Neural cell (in vitro differentiated cells): ENCODE data around the gene MOV10L1. TPM values are rescaled to one million over a fixed set of nuclear protein-coding genes. Genes with fewer than 3 reads are reported as not detected.

Experiments used
- H2AFZ ChIP-seq: fragments of 200-600, 300-800 bp; sonication (generic), shearing (Covaris generic); 2 replicates; pipeline ENCODE4 v1.6.0; 2014; ENCODE audit warnings: low read depth, mild to moderate bottlenecking, antibody characterized with exemption, low read length, moderate library complexity
- H3F3A ChIP-seq: fragments of 200-600 bp; shearing (Covaris generic); 2 replicates; pipeline ENCODE4 v1.6.1; 2016; ENCODE audit warnings: mild to moderate bottlenecking, moderate library complexity, mixed read lengths, antibody characterized with exemption, low read length; ENCODE audit not compliant: insufficient read depth, poor library complexity, severe bottlenecking
- H3K27ac ChIP-seq: fragments of 200-600, 300-800 bp; sonication (generic), shearing (Covaris generic); 2 replicates; pipeline ENCODE4 v1.5.1; 2014; ENCODE audit warnings: mild to moderate bottlenecking, low read length, moderate library complexity
- H3K27me3 ChIP-seq: fragments of 300-800, 200-600 bp; sonication (generic), shearing (Covaris generic); 2 replicates; pipeline ENCODE4 v1.6.0; 2014; ENCODE audit warnings: mild to moderate bottlenecking, low read depth, low read length, moderate library complexity; ENCODE audit not compliant: insufficient read depth
- H3K36me3 ChIP-seq: fragments of 300-800, 200-600 bp; sonication (generic), shearing (Covaris generic); 2 replicates; pipeline ENCODE4 v1.5.1; 2014; ENCODE audit warnings: mild to moderate bottlenecking, antibody characterized with exemption, low read length, moderate library complexity; ENCODE audit not compliant: insufficient read depth
- H3K4me2 ChIP-seq: fragments of 300-800, 200-600 bp; sonication (generic), shearing (Covaris generic); 2 replicates; pipeline ENCODE4 v1.6.0; 2014; ENCODE audit warnings: mild to moderate bottlenecking, low read length
- H3K4me3 ChIP-seq: fragments of 300-800, 200-600 bp; sonication (generic), shearing (Covaris generic); 2 replicates; pipeline ENCODE4 v1.5.1; 2014; ENCODE audit warnings: mild to moderate bottlenecking, low read length, moderate library complexity
- H3K79me2 ChIP-seq: fragments of 200-600 bp; shearing (Covaris generic); replicated peaks from 2 replicates; pipeline ENCODE4 v1.6.0; 2014; ENCODE audit warnings: mild to moderate bottlenecking, low read length, moderate library complexity; ENCODE audit not compliant: insufficient read depth
- H3K9ac ChIP-seq: fragments of 300-800, 200-600 bp; sonication (generic), shearing (Covaris generic); 2 replicates; pipeline ENCODE4 v1.6.1; 2016; ENCODE audit warnings: mild to moderate bottlenecking, low read length, mixed read lengths
- H3K9me2 ChIP-seq: fragments of 200-600 bp; shearing (Covaris generic); 2 replicates; pipeline ENCODE4 v1.6.1; 2016; ENCODE audit warnings: mild to moderate bottlenecking, low read length, mixed read lengths; ENCODE audit not compliant: insufficient read depth
- H3K9me3 ChIP-seq: fragments of 200-600, 300-800 bp; sonication (generic), shearing (Covaris generic); 2 replicates; pipeline ENCODE4 v1.6.1; 2016; ENCODE audit warnings: mild to moderate bottlenecking, mixed run types, low read length, moderate library complexity, mixed read lengths
- H4K20me1 ChIP-seq: fragments of 200-600 bp; shearing (Covaris generic); 2 replicates; pipeline ENCODE4 v1.6.1; 2016; ENCODE audit warnings: mild to moderate bottlenecking, mixed run types; ENCODE audit not compliant: insufficient read depth
- EP300 ChIP-seq: fragments of 450-650 bp; conservative IDR thresholded peaks from 2 replicates; pipeline ENCODE4 v1.6.1; 2014; ENCODE audit warnings: antibody characterized with exemption, mild to moderate bottlenecking, moderate library complexity; ENCODE audit not compliant: poor library complexity, severe bottlenecking
- EZH2 ChIP-seq: fragments of 200-600, 300-800 bp; shearing (Covaris generic), sonication (generic); IDR thresholded peaks from 2 replicates; pipeline ENCODE4 v1.6.1; 2014; ENCODE audit warnings: antibody characterized with exemption, low read length, borderline replicate concordance, mild to moderate bottlenecking; ENCODE audit not compliant: insufficient read depth, poor library complexity, severe bottlenecking
- MXI1 ChIP-seq: fragments of 450-650 bp; conservative IDR thresholded peaks from 2 replicates; pipeline ENCODE4 v1.6.1; 2014; ENCODE audit warnings: antibody characterized with exemption, mild to moderate bottlenecking; ENCODE audit not compliant: poor library complexity, severe bottlenecking
- POLR2AphosphoS5 ChIP-seq: IDR thresholded peaks from 2 replicates; pipeline ENCODE4 v1.6.1; 2012
- RAD21 ChIP-seq: fragments of 450-650 bp; conservative IDR thresholded peaks from 2 replicates; pipeline ENCODE4 v1.6.1; 2014; ENCODE audit warnings: antibody characterized with exemption, mild to moderate bottlenecking, moderate library complexity
- REST ChIP-seq: IDR thresholded peaks from 2 replicates; pipeline ENCODE4 v1.6.1; 2012; ENCODE audit warnings: borderline replicate concordance
- SMC3 ChIP-seq: fragments of 450-650 bp; conservative IDR thresholded peaks from 2 replicates; pipeline ENCODE4 v1.6.1; 2014; ENCODE audit warnings: antibody characterized with exemption, mild to moderate bottlenecking, moderate library complexity; ENCODE audit not compliant: poor library complexity
- TAF1 ChIP-seq: IDR thresholded peaks from 2 replicates; pipeline ENCODE4 v1.6.1; 2012; ENCODE audit warnings: low read depth
- polyA plus RNA-seq: library from polyadenylated mRNA; depleted of rRNA; stranded (reverse); fragments of >200 nt; gene quantifications from 2 replicates; pipeline ENCODE4 v1.2.3, GENCODE V29; 2014
- TF ChIP-seq, protein P1 (sequence below): fragments of 450-650 bp; IDR thresholded peaks from 2 replicates; pipeline ENCODE4 v1.5.1; 2014; ENCODE audit warnings: antibody characterized with exemption, mild to moderate bottlenecking, moderate library complexity; ENCODE audit not compliant: poor library complexity, severe bottlenecking

Gene MOV10L1
- polyA plus RNA-seq, 1 donor from 2014 or later, result not detected

DNA sequence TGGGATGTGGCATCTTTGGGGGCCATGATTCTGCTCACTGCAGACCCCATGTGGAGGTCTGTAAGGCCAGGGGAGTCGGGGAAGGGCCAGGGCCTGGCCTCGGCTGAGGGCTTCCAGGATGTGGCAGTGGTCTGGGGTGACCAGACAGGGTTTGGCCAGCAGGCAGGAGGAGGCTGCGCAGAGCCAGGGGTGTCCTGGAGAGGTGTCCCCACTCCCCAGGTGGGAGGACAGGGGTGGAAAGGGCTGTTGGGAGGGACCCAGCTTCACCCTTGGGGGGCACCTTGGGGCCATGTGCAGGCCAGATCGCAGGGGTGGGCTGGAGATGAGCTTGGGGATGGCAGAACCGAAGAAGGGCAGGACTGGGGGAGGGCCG, 84.2 kb downstream of the MOV10L1 start:
- no peak overlapping the region for H3K27ac ChIP-seq
- H3K79me2 ChIP-seq, result no peaks in the 10 kb centered on the region
- H3K9me2 ChIP-seq, result no peaks in the 10 kb centered on the region
- H3K36me3 ChIP-seq, result no peaks in the 10 kb centered on the region
- no peak overlapping the region for H3K9ac ChIP-seq
- TF ChIP-seq EZH2 (no peak), REST (no peak), SMC3 (no peak), RAD21 (no peak), MXI1 (no peak), TAF1 (no peak), EP300 (no peak), POLR2AphosphoS5 (no peak)
- TF ChIP-seq, protein P1, sequence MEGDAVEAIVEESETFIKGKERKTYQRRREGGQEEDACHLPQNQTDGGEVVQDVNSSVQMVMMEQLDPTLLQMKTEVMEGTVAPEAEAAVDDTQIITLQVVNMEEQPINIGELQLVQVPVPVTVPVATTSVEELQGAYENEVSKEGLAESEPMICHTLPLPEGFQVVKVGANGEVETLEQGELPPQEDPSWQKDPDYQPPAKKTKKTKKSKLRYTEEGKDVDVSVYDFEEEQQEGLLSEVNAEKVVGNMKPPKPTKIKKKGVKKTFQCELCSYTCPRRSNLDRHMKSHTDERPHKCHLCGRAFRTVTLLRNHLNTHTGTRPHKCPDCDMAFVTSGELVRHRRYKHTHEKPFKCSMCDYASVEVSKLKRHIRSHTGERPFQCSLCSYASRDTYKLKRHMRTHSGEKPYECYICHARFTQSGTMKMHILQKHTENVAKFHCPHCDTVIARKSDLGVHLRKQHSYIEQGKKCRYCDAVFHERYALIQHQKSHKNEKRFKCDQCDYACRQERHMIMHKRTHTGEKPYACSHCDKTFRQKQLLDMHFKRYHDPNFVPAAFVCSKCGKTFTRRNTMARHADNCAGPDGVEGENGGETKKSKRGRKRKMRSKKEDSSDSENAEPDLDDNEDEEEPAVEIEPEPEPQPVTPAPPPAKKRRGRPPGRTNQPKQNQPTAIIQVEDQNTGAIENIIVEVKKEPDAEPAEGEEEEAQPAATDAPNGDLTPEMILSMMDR, result no peak
- no peaks in the 10 kb centered on the region for H3K9me3 ChIP-seq
- H3K27me3 ChIP-seq, result peaks cover 5% of the 10 kb centered on the region
- H3K4me3 ChIP-seq, result no peak overlapping the region
- H3F3A ChIP-seq, result no peaks in the 10 kb centered on the region
- no peaks in the 10 kb centered on the region for H4K20me1 ChIP-seq
- H3K4me2 ChIP-seq, result no peak overlapping the region
- no peak overlapping the region for H2AFZ ChIP-seq

DNA sequence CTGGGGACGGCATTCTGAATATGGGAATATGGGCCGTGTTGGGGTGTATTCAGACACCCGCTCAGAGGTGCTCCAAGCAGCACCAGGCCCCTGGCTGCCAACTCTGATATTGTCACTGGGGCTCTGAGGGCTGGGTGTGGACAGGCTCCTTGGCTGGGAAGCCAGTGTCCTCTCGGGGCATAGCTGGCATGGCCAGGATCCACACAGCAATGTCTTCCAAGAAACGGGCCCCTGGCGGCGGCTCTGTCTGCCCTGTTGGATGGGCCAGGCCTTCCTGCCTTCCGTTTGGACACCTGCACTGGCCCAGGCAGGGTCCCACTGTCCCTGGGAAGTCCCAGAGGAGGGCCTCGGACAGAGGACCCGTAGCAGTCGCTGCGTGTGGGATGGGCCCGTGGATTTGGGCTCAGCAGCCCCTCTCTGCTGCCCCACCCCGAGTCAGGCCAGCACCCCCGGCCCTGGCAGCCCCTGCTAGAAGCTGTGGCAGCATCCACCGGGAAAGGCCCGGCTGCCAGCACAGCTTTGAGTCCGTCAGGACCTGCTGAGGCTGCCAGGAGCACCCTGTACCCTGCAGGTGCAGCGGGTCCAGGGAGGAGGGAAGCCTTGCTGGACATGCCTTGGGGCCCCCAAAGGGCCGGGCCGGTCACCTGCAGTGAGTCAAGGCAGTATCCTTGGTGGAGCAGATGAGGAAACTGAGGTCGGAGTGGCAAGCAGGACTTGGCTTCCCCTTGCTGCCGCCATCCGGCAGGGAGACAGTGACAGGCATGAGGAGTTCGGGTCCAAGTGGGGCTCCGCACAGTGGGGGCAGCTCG, 84.8 kb downstream of the MOV10L1 start:
- no peak for TF ChIP-seq MXI1
- no peak for TF ChIP-seq POLR2AphosphoS5
- TF ChIP-seq, protein P1, result no peak
- no peak for TF ChIP-seq REST
- no peak for TF ChIP-seq RAD21
- TF ChIP-seq SMC3, result no peak
- no peak for TF ChIP-seq EZH2
- no peak for TF ChIP-seq TAF1
- no peak for TF ChIP-seq EP300
- Histone ChIP-seq H3F3A (no peaks in the 10 kb centered on the region), H3K9me3 (no peaks in the 10 kb centered on the region), H3K9me2 (no peaks in the 10 kb centered on the region), H3K4me2 (no peak overlapping the region), H3K9ac (no peak overlapping the region), H3K36me3 (no peaks in the 10 kb centered on the region), H3K79me2 (no peaks in the 10 kb centered on the region), H2AFZ (no peak overlapping the region), H3K27me3 (no peaks in the 10 kb centered on the region), H3K4me3 (no peak overlapping the region), H3K27ac (no peak overlapping the region), H4K20me1 (no peaks in the 10 kb centered on the region)
